Raji (cell line): ENCODE data around the gene C19orf81.

Source experiments
- POLR2A ChIP-seq: IDR thresholded peaks from 2 replicates; pipeline ENCODE4 v1.6.1; 2011; ENCODE audit warnings: low read depth, low read length, control low read depth; ENCODE audit not compliant: insufficient read depth

Gene C19orf81

DNA sequence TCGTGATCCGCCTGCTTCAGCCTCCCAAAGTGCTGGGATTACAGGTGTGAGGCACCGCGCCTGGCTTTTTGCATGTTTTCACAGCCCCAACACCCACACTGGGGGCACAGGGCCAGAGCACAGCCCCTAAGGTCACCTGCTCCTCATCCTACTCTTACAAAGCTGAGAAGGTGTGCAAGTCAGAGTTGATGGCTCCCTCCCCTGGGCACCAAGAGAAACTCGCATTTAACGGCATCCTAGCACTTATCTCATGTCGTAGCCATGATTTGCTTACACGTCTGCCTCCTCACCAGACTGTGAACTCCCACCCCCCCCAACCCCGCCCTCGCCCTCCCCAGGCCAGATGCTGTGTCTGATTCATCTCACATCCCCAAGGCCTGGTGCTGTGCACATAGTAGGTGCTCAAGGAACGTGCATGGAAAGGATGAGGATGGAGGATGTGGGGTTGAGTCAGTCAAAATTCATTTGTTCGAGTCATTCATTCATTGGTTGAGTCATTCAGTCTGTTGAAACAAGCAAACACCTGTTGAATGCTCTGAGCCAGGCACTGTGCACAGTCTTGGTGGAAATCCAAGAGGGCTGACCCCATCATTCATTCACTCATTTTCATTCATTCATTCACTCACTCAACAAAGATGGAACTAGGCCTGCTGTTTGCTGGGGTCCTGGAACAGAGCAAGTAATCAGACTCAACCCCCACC lies 59.1 kb downstream of the C19orf81 start:
- no peak for TF ChIP-seq POLR2A
